WERI-Rb-1 (cell line): ENCODE data around the gene PAPOLA.

Experiments
- DNase-seq: peaks from one replicate; pipeline ENCODE4 v3.0.0-alpha.2; 2020
- H3K27ac ChIP-seq: fragments of 250-450 bp; sonication (Bioruptor Pico); 2 replicates; pipeline ENCODE4 v1.5.1; 2020; ENCODE audit warnings: mild to moderate bottlenecking, moderate library complexity
- H3K27me3 ChIP-seq: fragments of 250-450 bp; sonication (Bioruptor Pico); 2 replicates; pipeline ENCODE4 v1.5.1; 2021; ENCODE audit warnings: mild to moderate bottlenecking, low read depth, moderate library complexity; ENCODE audit not compliant: insufficient read depth, severe bottlenecking
- H3K36me3 ChIP-seq: fragments of 250-450 bp; sonication (Bioruptor Pico); 2 replicates; pipeline ENCODE4 v1.5.1; 2020; ENCODE audit warnings: mild to moderate bottlenecking, moderate library complexity
- H3K4me3 ChIP-seq: 2 replicates; pipeline ENCODE4 v1.5.1; 2011; ENCODE audit warnings: low read depth, mild to moderate bottlenecking, control low read depth, low read length
- H3K9me3 ChIP-seq: fragments of 250-450 bp; sonication (Bioruptor Pico); 2 replicates; pipeline ENCODE4 v1.5.1; 2021; ENCODE audit warnings: mild to moderate bottlenecking, moderate library complexity; ENCODE audit not compliant: severe bottlenecking
- CTCF ChIP-seq: IDR thresholded peaks from 2 replicates; pipeline ENCODE4 v1.5.1; 2011; ENCODE audit warnings: low read depth, mild to moderate bottlenecking, control low read depth, inconsistent platforms, low read length

The PAPOLA gene

GRCh38 chr14:96586056-96586455, 83.9 kb downstream of the PAPOLA start:
- no peak for DNase-seq
- Histone ChIP-seq H3K27me3 (no peaks in the 10 kb centered on the region), H3K4me3 (no peak overlapping the region), H3K9me3 (no peaks in the 10 kb centered on the region), H3K27ac (no peak overlapping the region), H3K36me3 (no peaks in the 10 kb centered on the region)
- TF ChIP-seq CTCF: no peak

GRCh38 chr14:96586921-96587822, 85.0 kb downstream of the PAPOLA start:
- H3K27ac ChIP-seq: no peak overlapping the region
- no peaks in the 10 kb centered on the region for H3K27me3 ChIP-seq
- no peak for TF ChIP-seq CTCF
- no peaks in the 10 kb centered on the region for H3K9me3 ChIP-seq
- no peaks in the 10 kb centered on the region for H3K36me3 ChIP-seq
- H3K4me3 ChIP-seq: no peak overlapping the region
- no peak for DNase-seq

- Histone ChIP-seq H3K4me3 (no peak overlapping the region), H3K27ac (no peak overlapping the region), H3K36me3 (no peaks in the 10 kb centered on the region), H3K9me3 (no peaks in the 10 kb centered on the region), H3K27me3 (no peaks in the 10 kb centered on the region)
- no peak for DNase-seq
- no peak for TF ChIP-seq CTCF
Observed at GRCh38 chr14:96587823-96588385, 85.7 kb downstream of the PAPOLA start.

GRCh38 chr14:96588410-96589257, 86.5 kb downstream of the PAPOLA start:
- Histone ChIP-seq H3K36me3 (no peaks in the 10 kb centered on the region), H3K9me3 (no peaks in the 10 kb centered on the region), H3K4me3 (no peak overlapping the region), H3K27ac (no peak overlapping the region), H3K27me3 (no peaks in the 10 kb centered on the region)
- TF ChIP-seq CTCF: no peak
- no peak for DNase-seq

GRCh38 chr14:96589577-96589976, 87.4 kb downstream of the PAPOLA start:
- H3K4me3 ChIP-seq: no peak overlapping the region
- no peaks in the 10 kb centered on the region for H3K27me3 ChIP-seq
- H3K27ac ChIP-seq: no peak overlapping the region
- no peak for TF ChIP-seq CTCF
- H3K9me3 ChIP-seq: no peaks in the 10 kb centered on the region
- no peaks in the 10 kb centered on the region for H3K36me3 ChIP-seq
- no peak for DNase-seq
